Activated T-helper 9 cell treated with anti-CD3 and anti-CD28 coated beads, Interleukin-2, amount 50 U/mL, for 16 hours (primary cell): ENCODE measurements around the gene STOML3.
"Not testable (repeated sequence)": the region's sequence is repeated elsewhere in the genome, so short reads cannot be mapped to it uniquely, and the experiment has no call there.

Source experiments
- DNase-seq: peaks from one replicate; pipeline ENCODE4 v3.0.0-alpha.2; 2020; ENCODE audit warnings: low read depth

The STOML3 gene, protein sequence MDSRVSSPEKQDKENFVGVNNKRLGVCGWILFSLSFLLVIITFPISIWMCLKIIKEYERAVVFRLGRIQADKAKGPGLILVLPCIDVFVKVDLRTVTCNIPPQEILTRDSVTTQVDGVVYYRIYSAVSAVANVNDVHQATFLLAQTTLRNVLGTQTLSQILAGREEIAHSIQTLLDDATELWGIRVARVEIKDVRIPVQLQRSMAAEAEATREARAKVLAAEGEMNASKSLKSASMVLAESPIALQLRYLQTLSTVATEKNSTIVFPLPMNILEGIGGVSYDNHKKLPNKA

DNA sequence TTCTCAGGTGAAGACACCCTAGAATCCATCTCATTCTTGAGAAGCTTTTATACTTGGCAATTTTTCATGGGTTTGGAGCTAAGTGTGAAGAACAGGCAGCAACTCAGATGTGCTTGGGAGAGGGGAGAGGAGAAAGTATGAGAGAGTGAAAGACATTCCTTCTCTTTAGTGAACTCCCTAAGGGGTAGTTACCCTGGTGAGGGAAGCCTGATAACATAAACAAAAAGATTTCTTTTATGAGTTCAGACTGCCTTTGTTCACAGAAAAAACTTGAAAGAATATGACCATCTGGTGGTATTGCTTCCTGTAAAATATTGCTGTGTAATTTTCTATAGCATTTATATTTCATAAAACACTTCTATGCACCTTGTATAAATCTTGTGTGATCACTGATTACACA lies at the start of gene STOML3:
Gene STOML3 (minus strand): TSS at position 139 of the 400 bp plus-strand sequence. CDS start 110 bp downstream, at position 29.
- DNase-seq: no peak

DNA sequence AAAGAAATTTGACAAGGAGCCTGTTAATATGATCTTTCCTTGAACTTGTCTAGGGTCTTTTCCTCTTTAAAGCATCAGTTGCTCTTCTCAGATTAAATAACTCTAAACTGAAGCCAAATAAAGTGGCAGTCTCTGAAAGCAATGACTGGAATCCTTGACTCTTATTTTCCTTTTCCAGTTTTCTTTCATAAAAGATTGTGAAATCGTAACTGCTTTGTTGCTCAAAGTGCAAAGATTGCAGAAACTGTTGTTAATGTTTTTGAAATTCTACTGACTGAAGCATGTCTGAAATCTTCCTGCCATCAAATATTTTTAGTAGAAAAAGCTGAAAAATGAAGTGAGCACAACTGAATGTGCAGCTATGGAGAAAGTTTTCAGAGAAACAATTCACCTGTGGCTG lies 49.6 kb upstream of the STOML3 start:
- DNase-seq: no peak

DNA sequence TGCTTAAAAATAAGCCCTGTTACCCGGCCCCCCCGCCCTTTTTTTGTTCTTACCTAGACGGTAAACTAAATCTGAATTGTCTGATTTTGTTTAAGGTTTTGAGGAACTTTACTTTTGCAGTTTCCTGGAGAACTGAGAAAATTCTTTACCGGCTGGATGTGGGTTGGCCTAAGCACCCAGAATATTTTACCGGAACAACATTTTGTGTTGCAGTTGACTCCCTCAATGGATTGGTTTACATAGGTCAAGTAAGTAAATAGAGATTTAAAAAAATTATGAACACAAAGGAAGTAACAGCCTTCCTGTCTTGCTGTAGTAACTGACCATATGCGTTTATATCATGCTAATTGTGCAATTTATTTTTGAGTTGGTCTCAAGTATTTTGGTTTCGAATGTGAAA lies 48.4 kb upstream of the STOML3 start:
- DNase-seq: no peak

DNA sequence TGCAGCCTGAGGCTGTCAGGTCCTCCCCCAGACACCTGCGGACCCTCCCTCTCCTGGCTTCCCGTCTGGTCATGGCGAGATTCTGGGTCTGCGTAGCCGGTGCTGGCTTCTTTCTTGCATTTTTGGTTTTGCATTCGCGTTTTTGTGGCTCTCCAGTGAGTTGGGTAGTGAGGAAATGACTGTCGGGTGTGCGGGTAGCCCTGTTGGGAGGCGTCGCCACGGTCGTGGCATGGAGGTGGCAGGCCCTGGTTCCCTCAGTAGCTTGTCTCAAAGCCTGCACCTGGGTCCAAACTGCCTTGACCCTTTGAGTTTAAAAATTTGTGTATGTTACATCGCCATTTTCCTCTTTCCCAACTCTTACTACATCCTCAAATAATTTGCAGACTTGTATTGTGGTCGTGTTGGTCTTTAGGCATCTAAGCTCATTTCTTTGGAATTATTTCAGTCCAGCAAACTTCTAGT lies 48.0 kb upstream of the STOML3 start:
- DNase-seq: peak; percentile 42

DNA sequence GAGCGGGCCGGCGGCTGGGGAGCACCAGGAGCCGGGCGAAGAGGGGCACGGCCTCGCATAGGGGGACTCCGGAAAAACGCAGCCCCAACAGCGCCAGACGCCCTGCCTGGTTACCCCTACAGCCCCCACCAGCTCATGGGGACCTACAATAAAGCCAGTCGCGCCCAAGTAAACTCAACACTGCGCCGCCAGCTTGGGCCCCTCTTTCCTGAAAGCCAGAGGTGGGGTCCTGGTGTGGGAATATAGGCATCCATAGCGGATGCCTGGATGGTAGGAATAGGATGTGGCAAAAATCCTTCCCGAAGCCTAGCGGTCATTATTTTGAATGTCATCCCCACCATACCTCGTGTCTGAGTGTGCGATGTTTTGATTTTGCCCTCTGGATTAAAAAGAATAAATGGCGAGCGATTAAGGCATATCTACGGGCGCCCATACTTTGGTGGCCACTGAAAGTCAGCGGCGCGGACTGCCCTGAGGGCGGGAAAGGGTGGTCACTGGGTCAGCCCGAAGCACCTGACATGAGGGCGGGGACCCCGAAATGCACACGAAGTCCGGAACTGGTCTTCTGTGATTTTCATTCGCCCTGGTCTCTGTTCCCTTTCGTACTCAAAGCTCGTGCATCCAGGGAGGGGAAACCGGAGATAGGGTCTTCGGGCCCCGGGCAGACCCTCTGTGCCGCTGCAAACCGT lies 47.4 kb upstream of the STOML3 start, which contains the start of the genes NHLRC3 and PROSER1:
Gene NHLRC3 (plus strand): TSS at position 577 of the 689 bp plus-strand sequence. CDS start 184 bp downstream, outside the sequence.
Gene PROSER1 (minus strand): TSS at position 210 of the 689 bp plus-strand sequence. CDS start 847 bp downstream, outside the sequence.
- peak; percentile 65 for DNase-seq

DNA sequence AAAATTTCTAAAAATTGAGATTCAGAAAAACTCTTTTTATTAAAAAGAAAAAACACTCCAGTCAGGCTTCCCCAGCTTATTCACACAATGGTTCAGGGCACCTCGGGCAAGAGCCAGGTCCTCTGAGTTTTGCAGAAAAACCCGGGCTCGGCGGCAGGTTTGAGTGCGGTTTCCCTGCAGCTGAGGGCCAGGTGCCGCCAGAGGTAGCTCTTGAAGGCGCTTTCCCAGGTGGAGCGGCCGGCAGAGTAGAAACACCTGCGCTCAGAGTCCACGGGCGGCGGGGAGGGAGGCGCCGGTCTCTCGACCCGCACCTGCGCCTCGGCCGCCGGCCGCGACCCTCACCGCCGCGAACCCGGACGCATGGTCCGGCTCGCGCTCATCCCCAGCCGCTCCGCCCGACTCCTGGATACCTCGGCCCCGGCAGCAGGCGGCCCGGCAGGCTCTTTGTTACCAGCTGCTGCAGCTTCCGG lies 46.8 kb upstream of the STOML3 start:
- DNase-seq: no peak

DNA sequence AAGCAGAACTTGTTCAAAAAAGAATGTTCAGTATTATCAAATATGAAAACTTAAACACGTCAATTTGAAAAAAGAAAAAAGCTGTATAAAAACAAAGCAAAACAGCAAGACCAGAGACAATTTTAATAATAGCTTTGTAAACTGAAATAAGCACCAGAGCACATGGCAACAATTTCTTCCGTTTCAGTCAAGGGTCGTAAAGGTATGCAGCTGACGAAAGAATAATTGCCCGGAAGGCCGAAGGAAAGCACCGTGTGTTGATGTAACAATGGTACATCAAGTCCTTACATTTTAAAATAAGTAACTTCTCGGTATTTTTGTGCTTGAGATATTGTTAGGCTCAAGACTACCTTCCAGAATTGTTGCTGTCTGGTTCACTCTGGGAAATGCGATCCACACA lies 45.6 kb upstream of the STOML3 start:
- no peak for DNase-seq

DNA sequence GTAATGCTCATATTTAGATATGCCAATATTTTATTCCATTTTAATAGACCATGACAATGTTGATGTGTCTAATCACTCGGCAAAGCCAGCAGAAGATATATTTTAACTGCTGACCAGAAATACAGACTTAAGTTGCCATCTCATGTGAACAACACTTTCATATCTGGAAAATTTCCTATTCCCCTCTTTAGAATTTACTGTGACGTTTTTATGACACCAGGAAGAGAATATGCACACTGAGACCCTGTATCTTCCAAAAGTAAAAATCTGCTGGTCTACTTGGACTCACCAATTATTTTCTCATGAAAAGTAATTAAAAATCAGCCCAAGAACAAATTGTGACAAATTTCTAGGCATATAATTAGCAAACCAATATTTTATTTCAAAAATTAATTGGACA lies 45.2 kb upstream of the STOML3 start:
- no peak for DNase-seq

DNA sequence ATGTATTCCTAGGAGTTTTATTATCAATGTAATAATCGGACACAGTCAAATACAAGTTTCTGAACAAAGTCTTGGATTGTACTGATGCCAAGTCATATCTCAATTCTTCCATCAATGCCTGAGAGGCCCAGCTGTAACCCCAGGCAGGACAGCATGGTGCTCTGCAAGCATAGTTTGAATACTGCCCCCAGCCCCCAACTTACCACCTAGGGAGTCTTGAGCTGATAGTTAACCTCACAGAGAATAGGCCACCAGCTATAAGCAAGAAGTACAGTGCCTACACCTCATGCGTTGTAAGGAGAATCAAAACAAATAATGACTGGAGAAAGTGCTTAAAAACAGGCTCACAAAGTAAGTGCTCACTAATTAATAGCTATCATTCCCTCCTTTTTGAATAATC lies 44.6 kb upstream of the STOML3 start:
- DNase-seq: no peak

DNA sequence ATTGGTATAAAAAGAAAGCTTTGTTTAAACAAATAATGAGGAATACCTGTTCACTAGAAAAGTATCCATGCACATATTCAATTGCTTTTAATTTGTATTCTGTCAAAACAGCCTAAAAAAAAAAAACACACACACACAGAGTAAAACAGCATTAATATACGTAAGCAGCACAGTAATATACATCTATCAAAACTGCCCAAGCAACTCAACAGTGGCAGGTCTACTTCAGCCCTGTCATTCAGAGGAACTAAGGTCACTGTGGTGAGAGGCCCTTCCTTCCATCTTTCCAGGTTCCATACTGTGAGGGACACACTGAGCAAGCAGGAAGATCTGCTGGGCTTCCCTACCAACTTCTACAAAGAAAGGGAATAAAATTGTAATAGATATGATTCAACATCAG lies 43.5 kb upstream of the STOML3 start:
- DNase-seq: no peak

DNA sequence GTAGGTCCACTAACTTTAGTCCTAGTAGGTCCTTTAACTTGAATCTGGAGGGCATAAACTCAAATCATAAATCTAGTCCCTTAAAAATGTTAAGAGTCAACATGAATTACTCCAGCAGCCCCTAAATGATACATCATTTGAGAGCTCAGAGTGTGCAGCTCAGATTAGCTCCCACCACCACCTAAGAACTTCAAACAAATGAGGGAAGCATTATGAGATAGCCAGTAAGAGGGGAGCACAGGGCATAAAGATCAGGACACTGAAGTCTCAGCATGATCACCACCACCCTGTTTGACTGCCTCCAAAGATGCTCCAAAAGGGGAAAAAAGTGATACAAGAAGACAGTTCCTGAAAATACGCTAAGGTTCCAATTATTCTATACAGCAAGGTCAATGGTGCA lies 41.5 kb upstream of the STOML3 start:
- DNase-seq: no peak

DNA sequence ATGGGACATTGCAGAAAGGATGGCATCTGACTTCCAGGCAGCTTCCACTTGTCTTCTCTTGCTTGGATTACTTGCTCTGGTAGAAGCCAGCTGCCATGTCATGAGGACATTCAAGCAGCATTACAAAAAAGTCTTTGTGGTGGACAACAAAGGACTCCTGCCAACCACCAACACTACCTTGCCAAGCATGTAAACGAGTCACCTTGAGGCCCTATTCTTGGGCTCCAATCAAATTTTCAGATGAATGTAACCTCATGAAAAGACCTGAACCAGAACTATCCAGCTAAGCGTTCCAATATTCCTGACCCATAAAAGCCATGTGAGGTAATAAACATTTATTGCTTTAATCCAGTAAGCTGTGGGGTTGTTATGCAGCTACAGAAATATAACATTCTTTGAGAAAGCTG lies 34.8 kb upstream of the STOML3 start:
- no peak for DNase-seq

DNA sequence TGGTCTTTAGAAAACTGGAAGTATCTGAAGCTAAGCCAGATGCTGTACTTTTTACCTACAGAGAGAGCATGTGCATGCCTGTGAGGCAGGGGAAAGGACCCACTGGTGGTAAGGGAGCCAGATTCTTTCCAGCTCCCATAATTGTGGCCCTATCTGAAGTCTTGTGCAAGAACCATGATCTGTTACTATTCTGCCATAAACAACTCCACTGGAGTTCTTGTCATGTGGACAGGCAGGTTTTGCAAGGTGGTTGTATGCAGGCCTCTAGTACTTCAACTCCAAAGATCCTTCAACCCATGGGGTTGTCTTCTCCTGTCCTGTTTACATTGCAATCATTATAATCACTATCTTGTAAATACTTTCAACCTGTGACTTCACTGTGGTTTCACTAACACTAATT lies 33.1 kb upstream of the STOML3 start:
- no peak for DNase-seq

DNA sequence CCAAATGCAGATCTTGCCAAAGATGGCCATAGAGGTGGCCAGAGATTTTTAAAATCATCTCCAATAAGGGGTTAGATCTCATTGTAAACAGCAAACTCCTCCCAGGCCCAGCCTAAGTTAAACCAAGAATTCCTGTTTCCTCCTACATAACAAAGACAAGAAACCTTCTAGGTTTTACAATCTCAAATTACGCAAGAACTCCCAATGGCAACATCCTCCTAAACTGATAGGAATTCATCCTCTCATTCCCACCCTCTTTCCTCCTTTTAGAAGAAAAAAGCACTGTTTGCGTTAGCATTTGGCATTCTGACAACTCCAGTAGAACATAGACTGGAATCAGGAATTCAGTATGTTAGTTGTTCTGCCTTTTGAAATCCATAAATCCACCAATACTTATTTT lies 32.7 kb upstream of the STOML3 start:
- DNase-seq: no peak

DNA sequence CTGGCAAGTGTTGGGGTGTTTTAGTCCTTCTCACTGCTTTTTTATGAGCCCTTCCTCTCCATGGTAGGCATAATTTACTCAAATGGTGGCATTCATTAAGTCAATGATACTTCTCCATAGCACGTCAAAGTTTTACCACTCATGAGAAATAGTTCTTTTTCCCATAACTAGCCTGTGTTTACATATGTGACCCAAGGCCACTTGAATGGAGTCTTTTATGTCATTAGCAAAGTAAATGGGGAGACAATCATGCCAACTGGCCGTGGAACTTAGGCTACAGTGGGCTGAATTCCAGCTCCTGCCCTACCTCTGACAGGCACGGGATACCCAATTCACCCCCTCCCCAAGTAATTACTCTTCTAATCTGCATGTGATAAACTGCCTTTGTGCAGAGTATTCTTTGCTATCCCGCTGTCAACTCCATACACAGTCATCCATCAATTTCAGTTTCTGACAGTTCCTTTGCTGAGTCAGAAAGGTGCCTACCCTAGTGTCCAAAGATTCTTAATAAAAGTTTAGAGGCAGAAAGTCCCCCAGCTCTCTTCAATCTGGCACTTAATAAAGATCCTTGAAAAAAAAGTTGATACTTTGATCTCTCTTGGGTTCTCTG lies 30.3 kb upstream of the STOML3 start:
- DNase-seq: no peak

DNA sequence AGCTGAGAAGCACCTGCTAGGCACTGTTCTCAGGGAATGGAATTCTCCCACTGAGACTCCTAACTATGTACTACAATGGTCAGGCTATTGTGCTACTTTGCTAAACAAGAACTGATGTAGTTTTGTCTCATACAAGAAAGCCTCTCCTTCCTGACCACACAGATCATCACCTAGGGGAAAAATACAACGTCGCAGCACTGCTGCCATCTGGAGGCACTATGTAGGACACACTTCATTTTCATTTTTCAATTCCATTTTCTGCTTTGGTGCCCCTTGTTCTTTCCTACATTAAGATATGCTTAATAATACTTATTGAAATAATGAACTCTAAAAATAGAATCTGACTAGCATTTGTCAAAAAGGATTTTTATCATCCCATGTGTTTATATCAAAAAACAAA lies 26.2 kb upstream of the STOML3 start:
- DNase-seq: no peak

DNA sequence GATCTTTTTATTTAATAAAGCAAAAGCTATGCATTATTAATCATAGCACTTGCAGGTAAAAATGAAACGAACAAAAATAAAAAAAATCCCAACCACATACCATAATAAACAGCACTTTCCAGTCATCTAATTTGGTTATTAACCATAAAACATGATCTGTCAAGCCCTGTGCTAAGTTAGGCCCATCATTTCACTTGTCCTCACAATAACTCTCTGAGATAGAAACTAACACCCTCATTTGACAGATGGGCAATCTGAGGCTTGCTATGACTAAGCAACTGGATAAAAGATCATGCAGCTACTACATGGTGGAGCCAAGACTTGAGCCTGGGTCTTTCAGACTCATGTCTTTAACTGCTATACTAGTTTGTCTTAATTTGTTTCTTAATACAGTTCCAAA lies 25.5 kb upstream of the STOML3 start:
- no peak for DNase-seq

DNA sequence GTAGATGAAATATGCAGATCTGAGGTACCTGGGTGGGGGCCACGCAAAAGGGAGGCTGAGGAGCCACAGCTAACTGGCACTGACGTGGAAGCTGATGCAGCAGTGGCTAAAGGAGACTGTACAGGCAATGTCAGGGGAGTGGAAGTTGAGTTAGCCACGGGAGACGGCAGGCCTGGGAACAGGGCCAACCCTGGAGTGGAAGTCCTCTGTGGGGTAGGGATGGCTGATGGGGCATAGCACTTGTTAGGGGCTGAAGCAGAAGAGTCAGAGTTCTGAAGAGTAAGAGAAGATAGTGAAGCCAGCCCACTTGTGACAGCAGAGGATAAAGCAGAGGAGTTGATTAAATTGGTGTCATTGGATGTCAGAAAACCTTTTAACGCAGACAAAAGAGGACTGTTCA lies 22.8 kb upstream of the STOML3 start:
- DNase-seq: no peak

DNA sequence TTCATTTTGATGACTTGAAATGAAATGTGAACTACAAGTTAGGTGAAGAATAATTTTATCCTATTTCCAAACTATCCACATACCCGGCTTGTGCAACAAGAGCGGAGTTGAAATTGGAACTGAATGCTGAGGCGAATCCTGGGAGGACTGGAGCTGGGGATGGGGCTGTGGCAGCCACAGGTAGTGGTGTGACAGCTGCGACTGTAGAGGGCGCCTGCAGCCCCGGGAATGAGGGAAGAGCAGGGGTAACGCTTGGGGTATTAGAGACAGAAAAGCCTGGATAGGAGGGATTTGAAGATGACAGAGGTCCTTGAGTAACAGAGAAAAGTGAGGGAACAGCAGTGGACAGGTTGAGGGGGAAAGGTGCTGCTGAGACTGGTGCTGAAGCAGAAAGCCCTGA lies 22.0 kb upstream of the STOML3 start:
- no peak for DNase-seq

DNA sequence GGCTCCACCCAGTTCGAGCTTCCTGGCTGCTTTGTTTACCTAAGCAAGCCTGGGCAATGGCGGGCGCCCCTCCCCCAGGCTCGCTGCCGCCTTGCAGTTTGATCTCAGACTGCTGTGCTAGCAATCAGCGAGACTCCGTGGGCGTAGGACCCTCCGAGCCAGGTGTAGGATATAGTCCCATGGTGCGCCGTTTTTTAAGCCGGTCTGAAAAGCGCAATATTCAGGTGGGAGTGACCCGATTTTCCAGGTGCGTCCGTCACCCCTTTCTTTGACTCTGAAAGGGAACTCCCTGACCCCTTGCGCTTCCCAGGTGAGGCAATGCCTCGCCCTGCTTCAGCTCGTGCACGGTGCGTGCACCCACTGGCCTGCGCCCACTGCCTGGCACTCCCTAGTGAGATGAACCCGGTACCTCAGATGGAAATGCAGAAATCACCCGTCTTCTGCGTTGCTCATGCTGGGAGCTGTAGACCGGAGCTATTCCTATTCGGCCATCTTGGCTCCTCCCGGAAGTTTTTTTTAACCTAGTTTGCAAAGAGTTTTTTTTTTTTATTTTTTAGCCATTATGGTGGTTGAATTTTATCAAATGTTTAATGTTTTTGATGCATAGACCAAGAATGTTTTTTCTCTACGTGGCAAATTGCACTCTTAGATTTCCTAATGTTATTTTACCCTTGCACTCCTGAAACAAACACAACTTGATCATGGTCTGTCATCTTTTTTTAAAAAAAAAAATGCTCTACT lies 15.9 kb upstream of the STOML3 start:
- not testable (repeated sequence) for DNase-seq

DNA sequence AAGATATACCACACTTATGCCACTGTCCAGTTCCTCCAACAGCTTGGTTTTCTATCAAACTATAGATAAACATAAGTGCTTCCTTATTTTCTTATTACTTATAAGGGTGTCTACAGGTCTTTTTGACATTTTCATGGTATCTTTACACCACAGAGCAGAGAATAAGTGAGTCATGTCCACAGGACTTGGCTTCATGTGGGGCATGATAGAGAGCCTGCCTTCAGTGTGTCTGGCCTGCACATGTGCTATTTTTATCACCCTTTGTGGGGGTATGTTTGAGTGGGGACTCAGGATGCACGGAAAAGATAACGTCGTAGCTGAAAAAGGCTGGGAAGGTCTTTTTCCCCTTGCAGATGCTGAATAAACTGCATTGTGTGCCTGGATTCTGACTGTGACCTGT lies 8.1 kb upstream of the STOML3 start:
- DNase-seq: no peak

DNA sequence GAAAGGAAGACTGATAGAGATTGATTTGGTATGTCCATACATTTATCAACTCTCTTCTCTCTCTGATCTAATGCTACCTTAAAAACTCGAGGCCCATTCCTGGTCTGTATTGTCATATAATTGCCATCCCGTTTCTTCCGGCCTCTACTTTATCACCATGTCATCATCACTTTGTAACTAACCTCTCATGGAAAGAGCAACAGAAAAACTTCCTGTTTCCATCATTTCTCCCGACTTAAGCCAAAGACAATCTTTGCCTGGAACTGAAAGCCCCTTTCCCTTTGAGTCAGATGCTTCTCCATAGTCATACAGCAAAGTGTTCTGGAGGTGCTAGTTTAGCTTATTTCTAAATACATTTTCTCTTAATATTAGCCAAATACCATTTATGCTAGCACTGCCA lies 2.8 kb upstream of the STOML3 start:
- DNase-seq: no peak
